Dermis microvascular lymphatic vessel endothelial cell (primary cell): Measurements from ENCODE around the gene LRRC26. TPM values are rescaled to one million over a fixed set of nuclear protein-coding genes. Genes with fewer than 3 reads are reported as not detected.

Source experiments
- DNase-seq, 2 donors: peaks; one replicate each; pipeline versions ENCODE4 v3.0.0 to v3.0.0-alpha.2; 2010; ENCODE audit warnings: low read depth in 2 of 2
- total RNA-seq: library from RNA; depleted of rRNA; stranded (reverse); fragments of >200 nt; gene quantifications from 2 replicates; pipeline ENCODE4 v1.2.1, GENCODE V29; 2014

Gene LRRC26
- total RNA-seq, 1 donor from 2014 or later, result not detected

- DNase-seq, result no peak
Observed at GRCh38 chr9:137199411-137200121, 29.7 kb upstream of the LRRC26 start.

- no peak for DNase-seq
Observed at GRCh38 chr9:137198902-137199283, 29.0 kb upstream of the LRRC26 start.

GRCh38 chr9:137198051-137198901 lies 28.4 kb upstream of the LRRC26 start:
- no peak for DNase-seq

GRCh38 chr9:137195525-137196220 lies 25.8 kb upstream of the LRRC26 start:
- DNase-seq, result no peak

GRCh38 chr9:137194909-137195308 lies 25.1 kb upstream of the LRRC26 start:
- no peak for DNase-seq

GRCh38 chr9:137194388-137194787 lies 24.5 kb upstream of the LRRC26 start:
- DNase-seq, result no peak

GRCh38 chr9:137193771-137194170 lies 23.9 kb upstream of the LRRC26 start:
- no peak for DNase-seq

GRCh38 chr9:137192859-137193258 lies 23.0 kb upstream of the LRRC26 start:
- DNase-seq, result no peak

GRCh38 chr9:137192448-137192780 lies 22.6 kb upstream of the LRRC26 start:
- no peak for DNase-seq

GRCh38 chr9:137191691-137192447 lies 22.0 kb upstream of the LRRC26 start:
- DNase-seq, result no peak

- no peak for DNase-seq
Observed at GRCh38 chr9:137191245-137191644, 21.4 kb upstream of the LRRC26 start.

GRCh38 chr9:137190315-137190856 lies 20.5 kb upstream of the LRRC26 start:
- DNase-seq, result no peak

- no peak for DNase-seq
Observed at GRCh38 chr9:137189297-137190295, 19.7 kb upstream of the LRRC26 start.

- peak; percentile 89 to 94 for DNase-seq
Observed at GRCh38 chr9:137188490-137189296, 18.8 kb upstream of the LRRC26 start, which contains the start of the genes ANAPC2 and SSNA1. Gene ANAPC2 (minus strand): TSS chr9:137188560. CDS start chr9:137188532, 28 bp downstream. Gene SSNA1 (plus strand): TSS chr9:137188676. CDS start chr9:137188727, 51 bp downstream.

GRCh38 chr9:137188086-137188489 lies 18.2 kb upstream of the LRRC26 start:
- no peak for DNase-seq

GRCh38 chr9:137187386-137187785 lies 17.5 kb upstream of the LRRC26 start:
- DNase-seq, result no peak

- no peak for DNase-seq
Observed at GRCh38 chr9:137186385-137186784, 16.5 kb upstream of the LRRC26 start.

- DNase-seq, result no peak
Observed at GRCh38 chr9:137185921-137186320, 16.1 kb upstream of the LRRC26 start.
